H1 (cell line): Measurements from ENCODE around the gene IFT43. TPM values are rescaled to one million over a fixed set of nuclear protein-coding genes. Genes with fewer than 3 reads are reported as not detected.
A peak's percentile ranks its signal among the peaks of the same experiment; 100 is the strongest.

Experiments
- CTCF ChIA-PET: fragments of 300-600 bp; sonication (Branson Sonifier 250); formaldehyde crosslinking; loops from one replicate; lab custom pipeline; 2021; ENCODE audit not compliant: partially characterized antibody; lab: Charles Lee
- POLR2A ChIA-PET: fragments of 300-600 bp; sonication (Branson Sonifier 250); formaldehyde crosslinking; loops from one replicate; lab custom pipeline; 2021; ENCODE audit warnings: inconsistent platforms; ENCODE audit not compliant: partially characterized antibody; lab: Charles Lee
- DNase-seq, 2 experiments: peaks; one replicate each; pipeline versions ENCODE4 v3.0.0 to v3.0.0-alpha.2; 2010 to 2022; ENCODE audit warnings: low spot score in 2 of 2, low read depth in 1 of 2, mixed read lengths in 1 of 2
- FAIRE-seq: peaks from 2 replicates; lab custom pipeline; 2011; peaks lifted over from hg19 to GRCh38; lab: Jason Lieb, UNC
- H2AFZ ChIP-seq: 2 replicates; pipeline ENCODE4 v1.8.1; 2012; ENCODE audit warnings: low read length, inconsistent platforms
- H2AK5ac ChIP-seq: 2 replicates; pipeline ENCODE4 v1.6.1; 2013; ENCODE audit warnings: low read depth, low read length
- H2BK120ac ChIP-seq: replicated peaks from 2 replicates; pipeline ENCODE3; 2013; ENCODE audit warnings: low read depth, low read length, inconsistent platforms
- H2BK12ac ChIP-seq: 2 replicates; pipeline ENCODE4 v1.6.1; 2013; ENCODE audit warnings: low read depth, low read length
- H2BK15ac ChIP-seq: 2 replicates; pipeline ENCODE4 v1.6.1; 2013; ENCODE audit warnings: low read length
- H2BK20ac ChIP-seq: 2 replicates; pipeline ENCODE4 v1.6.1; 2013; ENCODE audit warnings: low read length
- H2BK5ac ChIP-seq: 2 replicates; pipeline ENCODE4 v1.6.1; 2013; ENCODE audit warnings: low read depth, low read length
- H3K14ac ChIP-seq: 2 replicates; pipeline ENCODE4 v1.6.1; 2013; ENCODE audit warnings: inconsistent platforms; ENCODE audit not compliant: insufficient read length
- H3K18ac ChIP-seq: 2 replicates; pipeline ENCODE4 v1.6.1; 2013; ENCODE audit warnings: low read length; ENCODE audit errors: extremely low read depth
- H3K23ac ChIP-seq: 2 replicates; pipeline ENCODE4 v1.6.1; 2013; ENCODE audit warnings: inconsistent platforms; ENCODE audit not compliant: insufficient read length
- H3K23me2 ChIP-seq: 2 replicates; pipeline ENCODE4 v1.6.1; 2013; ENCODE audit warnings: low read depth, low read length
- H3K27ac ChIP-seq: 2 replicates; pipeline ENCODE4 v1.6.1; 2011; ENCODE audit warnings: low read depth, low read length, inconsistent platforms
- H3K27me3 ChIP-seq, 4 experiments: replicated peaks in 1 of 4; 1 replicate in 1 of 4; 2 replicates in 3 of 4; pipeline versions ENCODE4 v1.6.1 to v1.8.1; 2011 to 2013; ENCODE audit warnings: low read length in 3 of 4, mild to moderate bottlenecking in 3 of 4, inconsistent platforms in 2 of 4, mixed read lengths in 2 of 4, moderate library complexity in 1 of 4; ENCODE audit not compliant: control insufficient read depth in 3 of 4, insufficient read depth in 3 of 4; ENCODE audit errors: extremely low read depth in 1 of 4
- H3K36me3 ChIP-seq, 4 experiments: 2 replicates each; pipeline versions ENCODE4 v1.6.1 to v1.8.1; 2011 to 2013; ENCODE audit warnings: mild to moderate bottlenecking in 4 of 4, low read length in 3 of 4, moderate library complexity in 2 of 4, control low read depth in 1 of 4, inconsistent platforms in 1 of 4; ENCODE audit not compliant: insufficient read depth in 4 of 4, control insufficient read depth in 2 of 4
- H3K4ac ChIP-seq: replicated peaks from 2 replicates; pipeline ENCODE3; 2013; ENCODE audit warnings: low read length, low read depth, mixed read lengths, inconsistent platforms; ENCODE audit not compliant: insufficient read length
- H3K4me1 ChIP-seq, 4 experiments: replicated peaks in 1 of 4; 1 replicate in 1 of 4; 2 replicates in 3 of 4; pipeline versions ENCODE4 v1.6.1 to v1.8.1; 2011 to 2013; ENCODE audit warnings: low read length in 3 of 4, inconsistent platforms in 2 of 4, mixed read lengths in 1 of 4; ENCODE audit not compliant: insufficient read depth in 4 of 4, control insufficient read depth in 3 of 4
- H3K4me2 ChIP-seq, 2 experiments: 2 replicates each; pipeline versions ENCODE4 v1.6.1 to v1.8.1; 2011 to 2013; ENCODE audit warnings: low read depth in 2 of 2, low read length in 2 of 2, control low read depth in 1 of 2, inconsistent platforms in 1 of 2, mild to moderate bottlenecking in 1 of 2; ENCODE audit not compliant: insufficient read depth in 1 of 2
- H3K4me3 ChIP-seq, 4 experiments: fragments of 200-600, 300-600 bp in 1 of 4; sonication (generic), shearing (Covaris generic), sonication (Bioruptor Twin) in 1 of 4; 2 replicates each; pipeline versions ENCODE4 v1.5.1 to v1.8.1; 2011 to 2016; ENCODE audit warnings: low read length in 4 of 4, low read depth in 3 of 4, control low read depth in 2 of 4, inconsistent platforms in 2 of 4, mild to moderate bottlenecking in 2 of 4, mixed read lengths in 1 of 4, moderate library complexity in 1 of 4; ENCODE audit not compliant: insufficient read depth in 2 of 4; ENCODE audit errors: extremely low read depth in 1 of 4
- H3K56ac ChIP-seq: replicated peaks from 2 replicates; pipeline ENCODE3; 2013; ENCODE audit warnings: low read depth, mild to moderate bottlenecking, mixed read lengths, low read length, inconsistent platforms; ENCODE audit not compliant: insufficient read length
- H3K79me1 ChIP-seq: 2 replicates; pipeline ENCODE4 v1.6.1; 2013; ENCODE audit warnings: low read depth, low read length, control low read depth
- H3K79me2 ChIP-seq, 2 experiments: 2 replicates each; pipeline versions ENCODE4 v1.6.1 to v1.8.1; 2012 to 2013; ENCODE audit warnings: low read length in 2 of 2, mild to moderate bottlenecking in 2 of 2, inconsistent platforms in 1 of 2; ENCODE audit not compliant: insufficient read depth in 2 of 2, control insufficient read depth in 1 of 2
- H3K9ac ChIP-seq, 4 experiments: replicated peaks in 1 of 4; 1 replicate in 1 of 4; 2 replicates in 3 of 4; pipeline versions ENCODE4 v1.6.1 to v1.8.1; 2011 to 2013; ENCODE audit warnings: low read depth in 3 of 4, low read length in 3 of 4, control low read depth in 2 of 4, mild to moderate bottlenecking in 2 of 4, moderate library complexity in 2 of 4, inconsistent platforms in 1 of 4; ENCODE audit errors: extremely low read depth in 1 of 4
- H3K9me3 ChIP-seq, 2 experiments: 2 replicates each; pipeline versions ENCODE4 v1.6.1 to v1.8.1; 2012 to 2013; ENCODE audit warnings: mild to moderate bottlenecking in 2 of 2, moderate library complexity in 2 of 2, control low read depth in 1 of 2, inconsistent platforms in 1 of 2, low read depth in 1 of 2, low read length in 1 of 2, mixed read lengths in 1 of 2; ENCODE audit not compliant: insufficient read depth in 2 of 2
- H4K20me1 ChIP-seq, 2 experiments: replicated peaks in 1 of 2; 2 replicates each; pipeline versions ENCODE3 to v1.8.1; 2011 to 2013; ENCODE audit warnings: inconsistent platforms in 2 of 2, low read length in 2 of 2, mild to moderate bottlenecking in 1 of 2; ENCODE audit not compliant: insufficient read depth in 2 of 2, control insufficient read depth in 1 of 2
- H4K5ac ChIP-seq: 2 replicates; pipeline ENCODE4 v1.6.1; 2013; ENCODE audit warnings: low read length, low read depth, mixed read lengths, inconsistent platforms; ENCODE audit not compliant: insufficient read length
- H4K8ac ChIP-seq: 2 replicates; pipeline ENCODE4 v1.8.0; 2013; ENCODE audit warnings: mild to moderate bottlenecking, moderate library complexity, low read length, inconsistent platforms; ENCODE audit not compliant: insufficient read depth; ENCODE audit errors: extremely low read depth
- H4K91ac ChIP-seq: replicated peaks from 2 replicates; pipeline ENCODE3; 2013; ENCODE audit warnings: low read length, mixed read lengths, inconsistent platforms; ENCODE audit not compliant: insufficient read length
- ASH2L ChIP-seq: fragments of 200-600, 300-600 bp; sonication (generic); IDR thresholded peaks from one replicate; pipeline ENCODE4 v1.7.1; 2017; ENCODE audit warnings: low read length
- E2F6 ChIP-seq: IDR thresholded peaks from 2 replicates; pipeline ENCODE4 v1.6.1; 2012; ENCODE audit warnings: inconsistent platforms
- HDAC2 ChIP-seq, 2 experiments: fragments of 300-600 bp in 1 of 2; sonication (generic) in 1 of 2; IDR thresholded peaks; 2 replicates each; pipeline ENCODE4 v1.6.1; 2011 to 2012; ENCODE audit warnings: low read depth in 2 of 2, low read length in 2 of 2, mild to moderate bottlenecking in 2 of 2, moderate library complexity in 2 of 2, borderline replicate concordance in 1 of 2, inconsistent platforms in 1 of 2
- KDM1A ChIP-seq: fragments of 200-600, 300-600 bp; sonication (generic); IDR thresholded peaks from 2 replicates; pipeline ENCODE4 v1.7.1; 2016; ENCODE audit warnings: mild to moderate bottlenecking, low read length, borderline replicate concordance
- KDM4A ChIP-seq: IDR thresholded peaks from one replicate; pipeline ENCODE4 v1.7.1; 2012; ENCODE audit warnings: low read depth, mild to moderate bottlenecking, moderate library complexity, low read length, inconsistent platforms; ENCODE audit not compliant: severe bottlenecking
- RAD21 ChIP-seq, 2 experiments: IDR thresholded peaks in 1 of 2; conservative IDR thresholded peaks in 1 of 2; 2 replicates each; pipeline ENCODE4 v1.6.1; 2011; ENCODE audit warnings: low read depth in 2 of 2, low read length in 2 of 2, improper control_type of control experiment in 1 of 2, inconsistent platforms in 1 of 2, mild to moderate bottlenecking in 1 of 2, moderate library complexity in 1 of 2
- RBBP5 ChIP-seq: IDR thresholded peaks from 2 replicates; pipeline ENCODE4 v1.7.1; 2012; ENCODE audit warnings: low read depth, mild to moderate bottlenecking, inconsistent platforms, low read length, moderate library complexity, borderline replicate concordance
- USF2 ChIP-seq: IDR thresholded peaks from 2 replicates; pipeline ENCODE4 v1.6.1; 2011; ENCODE audit warnings: low read length, improper control_type of control experiment
- WGBS, 2 experiments: shearing (Covaris generic) in 1 of 2; methylation state at CpG; one replicate each; pipeline versions ENCODE4 v1.1.6 to v1.1.7; 2013 to 2015; ENCODE audit warnings: low lambda C conversion rate in 2 of 2, mixed read lengths in 2 of 2, inconsistent platforms in 1 of 2, low coverage in 1 of 2, missing lambda C conversion rate in 1 of 2; ENCODE audit not compliant: insufficient replicate concordance in 2 of 2, insufficient coverage in 1 of 2, insufficient read length in 1 of 2; ENCODE audit errors: extremely low coverage in 1 of 2, missing lambda C conversion rate in 1 of 2; 5-methylcytosine and 5-hydroxymethylcytosine counted together
- polyA plus RNA-seq, 7 experiments: library from polyadenylated mRNA; depleted of rRNA in 3 of 7; stranded (reverse) in 5 of 7; unstranded in 2 of 7; fragments of >200 nt in 5 of 7; fragments of 200-250 nt in 2 of 7; gene quantifications; 1 replicate in 5 of 7; 2 replicates in 1 of 7; 4 replicates in 1 of 7; pipeline versions ENCODE4 v1.2.1 to v1.2.3, GENCODE V29; 2011 to 2013; ENCODE audit warnings: missing spikeins in 2 of 7, mixed read lengths in 2 of 7
- total RNA-seq: library from RNA; stranded (reverse); fragmentation: NEBNext Ultra II Directional; extraction: Animal tissue kit (Norgen Biotek cat#: 25700); gene quantifications from 2 replicates; pipeline ENCODE4 v1.2.1, GENCODE V29; 2021

IFT43 gene
- total and polyA plus RNA-seq, 2 of the 8 experiments (the other 6 are each of a cell fraction or from before 2014, with no cell fraction given), result 17.0 to 20.8 TPM

- Histone ChIP-seq H4K5ac (no peak overlapping the region), H2BK15ac (no peak overlapping the region), H3K79me1 (no peaks in the 10 kb centered on the region), H2BK20ac (no peak overlapping the region), H2AK5ac (no peak overlapping the region), H3K56ac (no peak overlapping the region), H3K27me3 (peaks cover 0 to 26% (median 17%) of the 10 kb centered on the region in 4 experiments; a peak in 5 of 7 replicates), H3K4me2 (peak overlapping the region; percentile 86 to 97), H3K79me2 (no peaks in the 10 kb centered on the region), H3K18ac (peak overlapping the region; percentile 60; the same call in 1 of the 2 replicates), H3K4ac (no peak overlapping the region), H3K36me3 (no peaks in the 10 kb centered on the region), H4K8ac (peak overlapping the region; percentile 4; the same call in 1 of the 2 replicates), H3K4me1 (peaks cover 0 to 11% (median 2%) of the 10 kb centered on the region in 4 experiments; a peak in 6 of 7 replicates), H3K9me3 (no peaks in the 10 kb centered on the region), H4K20me1 (no peaks in the 10 kb centered on the region), H3K4me3 (peak overlapping the region; percentile 47 to 89 (median 66)), H2BK5ac (no peak overlapping the region), H3K14ac (no peak overlapping the region), H2BK12ac (no peak overlapping the region), H3K23ac (no peak overlapping the region), H3K23me2 (peaks cover 9% of the 10 kb centered on the region), H2AFZ (peak overlapping the region; percentile 81), H3K9ac (peak overlapping the region in 1 of 4 experiments; percentile 35; a peak in 3 of 7 replicates), H4K91ac (peak overlapping the region; percentile 57), H2BK120ac (no peak overlapping the region), H3K27ac (no peak overlapping the region)
- POLR2A ChIA-PET, result interaction anchor here (1.0 kb wide), 2 partner anchors 8 to 15 kb away, joined by 3 read pairs; no protein-coding TSS in a partner anchor
- DNase-seq, result peak in 1 of 2 experiments; percentile 92
- no peak for FAIRE-seq
- WGBS, 2 experiments, result 3% methylated on average over 31 of the region's 77 CpGs; no CpG with 5 or more reads in 1 of the 2 experiments
- CTCF ChIA-PET, result interaction anchor here (0.5 to 20.1 kb wide), 37 partner anchors 9 to 965 kb away, joined by 3 to 261 read pairs (median 3); no protein-coding TSS in a partner anchor
- TF ChIP-seq KDM1A (peak; percentile 91), HDAC2 (IDR thresholded peaks at IDR 0.05; ENCODE audit: borderline replicate concordance in 1 of 2, low read depth in 2 of 2, low read length in 2 of 2) (peak in 1 of 2 experiments; percentile 88; a peak in 1 of 4 replicates), ASH2L (peak; percentile 94), RAD21 (IDR thresholded peaks at IDR 0.05 in 1 of 2, conservative IDR thresholded peaks at IDR 0.05 in 1 of 2; ENCODE audit: low read depth in 2 of 2, low read length in 2 of 2) (peak; percentile 74 to 81), RBBP5 (peak; percentile 70; the same call in 1 of the 2 replicates), USF2 (no peak), E2F6 (peak; percentile 30; the same call in 1 of the 2 replicates), KDM4A (peak; percentile 86)
Measured at GRCh38 chr14:75982266-75983018, 3.1 kb upstream of the IFT43 start.
